Stimulated activated naive CD8-positive, alpha-beta T cell treated with anti-CD3 and anti-CD28 coated beads, Interleukin-15, amount 100 ng/mL, for 72 hours (primary cell): Measurements from ENCODE around the gene CAMTA2.
A peak's percentile ranks its signal among the peaks of the same experiment; 100 is the strongest.
"Not testable (repeated sequence)": the region's sequence is repeated elsewhere in the genome, so short reads cannot be mapped to it uniquely, and the experiment has no call there.

ENCODE experiments used
- ATAC-seq: fragments of 150-1000 bp; cut with Tn5 transposase; 2 replicates; pipeline ENCODE4 v1.10.0; 2021; ENCODE audit warnings: mild to moderate bottlenecking, moderate library complexity
- DNase-seq, 2 donors: peaks; one replicate each; pipeline ENCODE4 v3.0.0; 2021 to 2022
- H3K27ac Mint-ChIP-seq, 2 donors: one replicate each; pipeline ENCODE4 v1.8.0; 2022; ENCODE audit warnings: mild to moderate bottlenecking in 2 of 2, mixed read lengths in 2 of 2, moderate library complexity in 2 of 2
- H3K27me3 Mint-ChIP-seq: one replicate; pipeline ENCODE4 v1.8.0; 2022; ENCODE audit warnings: mixed read lengths
- H3K4me1 Mint-ChIP-seq: one replicate; pipeline ENCODE4 v1.8.0; 2022; ENCODE audit warnings: mild to moderate bottlenecking, mixed read lengths
- H3K4me3 Mint-ChIP-seq, 2 donors: one replicate each; pipeline ENCODE4 v1.8.0; 2022; ENCODE audit warnings: mild to moderate bottlenecking in 2 of 2, mixed read lengths in 2 of 2, moderate library complexity in 1 of 2
- H3K9me3 Mint-ChIP-seq, 2 donors: one replicate each; pipeline ENCODE4 v1.8.0; 2022; ENCODE audit warnings: mixed read lengths in 2 of 2

CAMTA2 gene

GRCh38 chr17:4986951-4987766 lies at the start of gene CAMTA2:
CAMTA2 (minus strand) TSS chr17:4987675; CDS start chr17:4986222, 1,453 bp downstream.
- Mint-ChIP-seq H3K4me3 (peak within 1 kb of the TSS; percentile 93 to 99), H3K9me3 (no peaks in the 10 kb centered on the region), H3K27me3 (no peaks in the 10 kb centered on the region), H3K27ac (peak within 1 kb of the TSS; percentile 95 to 97), H3K4me1 (peaks cover 41% of the 10 kb centered on the region)
- DNase-seq (peak; percentile 82 to 87), ATAC-seq (peak; percentile 92)

GRCh38 chr17:5035315-5035714 lies 47.8 kb upstream of the CAMTA2 start, which contains the start of gene SLC52A1:
SLC52A1 (minus strand) TSS chr17:5035426; CDS start chr17:5034606, 820 bp downstream.
- no peak for DNase-seq
- Mint-ChIP-seq H3K27me3 (peaks cover 18% of the 10 kb centered on the region), H3K27ac (no peak within 1 kb of the TSS), H3K4me1 (peaks cover 21% of the 10 kb centered on the region), H3K9me3 (no peaks in the 10 kb centered on the region), H3K4me3 (peak within 1 kb of the TSS; percentile 19 to 33)
- ATAC-seq, result no peak

- Mint-ChIP-seq H3K4me1 (peaks cover 22% of the 10 kb centered on the region), H3K27me3 (peaks cover 18% of the 10 kb centered on the region), H3K4me3 (peak overlapping the region in 1 of 2 donors; percentile 33), H3K27ac (no peak overlapping the region), H3K9me3 (no peaks in the 10 kb centered on the region)
- no peak for DNase-seq
- ATAC-seq, result no peak
Measured at GRCh38 chr17:5034651-5035050, 47.2 kb upstream of the CAMTA2 start.

- peaks cover 22% of the 10 kb centered on the region for H3K4me1 Mint-ChIP-seq
- H3K27me3 Mint-ChIP-seq, result peaks cover 18% of the 10 kb centered on the region
- H3K4me3 Mint-ChIP-seq, result no peak overlapping the region
Measured at GRCh38 chr17:5034063-5034462, 46.6 kb upstream of the CAMTA2 start.

GRCh38 chr17:5033352-5034015 lies 46.0 kb upstream of the CAMTA2 start:
- Mint-ChIP-seq H3K9me3 (no peaks in the 10 kb centered on the region), H3K4me1 (peaks cover 22% of the 10 kb centered on the region), H3K27ac (no peak overlapping the region), H3K27me3 (peaks cover 18% of the 10 kb centered on the region), H3K4me3 (no peak overlapping the region)
- ATAC-seq, result no peak
- DNase-seq, result no peak

More at GRCh38 chr17:5034063-5034462, 46.6 kb upstream of the CAMTA2 start:
- DNase-seq (no peak), ATAC-seq (no peak)
- no peak overlapping the region for H3K27ac Mint-ChIP-seq
- no peaks in the 10 kb centered on the region for H3K9me3 Mint-ChIP-seq

GRCh38 chr17:5032865-5033264 lies 45.4 kb upstream of the CAMTA2 start:
- Mint-ChIP-seq H3K4me3 (no peak overlapping the region), H3K27ac (no peak overlapping the region), H3K4me1 (peaks cover 22% of the 10 kb centered on the region), H3K9me3 (no peaks in the 10 kb centered on the region), H3K27me3 (peaks cover 18% of the 10 kb centered on the region)
- DNase-seq (no peak), ATAC-seq (no peak)

- H3K4me3 Mint-ChIP-seq, result peak overlapping the region; percentile 82 to 84
- H3K27me3 Mint-ChIP-seq, result peaks cover 18% of the 10 kb centered on the region
- H3K27ac Mint-ChIP-seq, result peak overlapping the region; percentile 52 to 95
- ATAC-seq (peak; percentile 89), DNase-seq (peak; percentile 84 to 85)
- H3K9me3 Mint-ChIP-seq, result no peaks in the 10 kb centered on the region
- H3K4me1 Mint-ChIP-seq, result peaks cover 22% of the 10 kb centered on the region
Measured at GRCh38 chr17:5031365-5032082, 44.0 kb upstream of the CAMTA2 start.

- Mint-ChIP-seq H3K27me3 (peaks cover 18% of the 10 kb centered on the region), H3K4me1 (peaks cover 22% of the 10 kb centered on the region)
- not testable (repeated sequence) for ATAC-seq, H3K4me3 Mint-ChIP-seq, DNase-seq, H3K9me3 Mint-ChIP-seq, H3K27ac Mint-ChIP-seq
Measured at GRCh38 chr17:5030168-5030567, 42.7 kb upstream of the CAMTA2 start.

GRCh38 chr17:5027916-5028315 lies 40.4 kb upstream of the CAMTA2 start:
- Mint-ChIP-seq H3K27me3 (no peaks in the 10 kb centered on the region), H3K27ac (no peak overlapping the region), H3K4me3 (no peak overlapping the region), H3K9me3 (no peaks in the 10 kb centered on the region), H3K4me1 (peaks cover 22% of the 10 kb centered on the region)
- DNase-seq, result no peak
- ATAC-seq, result no peak

- H3K27me3 Mint-ChIP-seq, result no peaks in the 10 kb centered on the region
- no peak overlapping the region for H3K4me3 Mint-ChIP-seq
- no peak overlapping the region for H3K27ac Mint-ChIP-seq
- DNase-seq, result no peak
- H3K4me1 Mint-ChIP-seq, result peaks cover 21% of the 10 kb centered on the region
- no peaks in the 10 kb centered on the region for H3K9me3 Mint-ChIP-seq
- no peak for ATAC-seq
Measured at GRCh38 chr17:5027299-5027698, 39.8 kb upstream of the CAMTA2 start.

GRCh38 chr17:5024604-5025003 lies 37.1 kb upstream of the CAMTA2 start:
- H3K27ac Mint-ChIP-seq, result no peak overlapping the region
- no peak for DNase-seq
- no peak overlapping the region for H3K4me3 Mint-ChIP-seq
- H3K27me3 Mint-ChIP-seq, result no peaks in the 10 kb centered on the region
- H3K4me1 Mint-ChIP-seq, result peaks cover 4% of the 10 kb centered on the region
- no peak for ATAC-seq
- H3K9me3 Mint-ChIP-seq, result no peaks in the 10 kb centered on the region

- no peak overlapping the region for H3K4me3 Mint-ChIP-seq
- DNase-seq (no peak), ATAC-seq (peak; percentile 12)
- H3K27me3 Mint-ChIP-seq, result no peaks in the 10 kb centered on the region
- H3K9me3 Mint-ChIP-seq, result no peaks in the 10 kb centered on the region
- peak overlapping the region in 1 of 2 donors; percentile 12 for H3K27ac Mint-ChIP-seq
- peaks cover 13% of the 10 kb centered on the region for H3K4me1 Mint-ChIP-seq
Measured at GRCh38 chr17:5023588-5024147, 36.2 kb upstream of the CAMTA2 start.

- Mint-ChIP-seq H3K4me1 (peaks cover 16% of the 10 kb centered on the region), H3K4me3 (no peak overlapping the region), H3K9me3 (no peaks in the 10 kb centered on the region), H3K27me3 (no peaks in the 10 kb centered on the region), H3K27ac (no peak overlapping the region)
- DNase-seq (no peak), ATAC-seq (no peak)
Measured at GRCh38 chr17:5022171-5022711, 34.8 kb upstream of the CAMTA2 start.

- Mint-ChIP-seq H3K27ac (no peak overlapping the region), H3K9me3 (no peaks in the 10 kb centered on the region), H3K27me3 (no peaks in the 10 kb centered on the region), H3K4me1 (peaks cover 16% of the 10 kb centered on the region), H3K4me3 (no peak overlapping the region)
- DNase-seq (no peak), ATAC-seq (no peak)
Measured at GRCh38 chr17:5020502-5021023, 33.1 kb upstream of the CAMTA2 start.

GRCh38 chr17:5019475-5019956 lies 32.0 kb upstream of the CAMTA2 start:
- H3K4me3 Mint-ChIP-seq, result no peak overlapping the region
- peaks cover 16% of the 10 kb centered on the region for H3K4me1 Mint-ChIP-seq
- H3K27me3 Mint-ChIP-seq, result no peaks in the 10 kb centered on the region
- peak; percentile 49 to 52 for DNase-seq
- ATAC-seq, result peak; percentile 87
- peak overlapping the region; percentile 2 to 32 for H3K27ac Mint-ChIP-seq
- H3K9me3 Mint-ChIP-seq, result no peaks in the 10 kb centered on the region
